ENCODE results near the gene PLGLB2.
"Not testable (repeated sequence)": the region's sequence is repeated elsewhere in the genome, so short reads cannot be mapped to it uniquely, and the experiment has no call there.

Gene PLGLB2

DNA sequence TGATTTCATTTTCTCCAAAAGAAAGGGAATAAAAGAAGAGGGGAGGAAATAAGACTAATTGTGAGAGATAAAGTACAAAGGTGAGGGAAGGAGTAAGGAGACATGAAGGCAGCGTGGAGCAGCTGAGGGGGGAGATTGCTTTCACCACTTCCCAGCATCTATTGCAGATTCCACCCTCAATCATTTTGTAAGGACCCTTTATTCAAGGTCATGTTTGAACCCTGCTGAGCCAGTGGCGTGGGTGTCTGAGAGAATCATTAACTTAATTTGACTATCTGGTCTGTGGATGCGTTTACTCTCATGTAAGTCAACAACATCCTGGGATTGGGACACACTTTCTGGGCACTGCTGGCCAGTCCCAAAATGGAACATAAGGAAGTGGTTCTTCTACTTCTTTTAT, at the start of gene PLGLB2:
Gene PLGLB2 (plus strand): TSS at position 297 of the 400 bp plus-strand sequence. CDS start 67 bp downstream, at position 364.
- not testable (repeated sequence) for DNase-seq

DNA sequence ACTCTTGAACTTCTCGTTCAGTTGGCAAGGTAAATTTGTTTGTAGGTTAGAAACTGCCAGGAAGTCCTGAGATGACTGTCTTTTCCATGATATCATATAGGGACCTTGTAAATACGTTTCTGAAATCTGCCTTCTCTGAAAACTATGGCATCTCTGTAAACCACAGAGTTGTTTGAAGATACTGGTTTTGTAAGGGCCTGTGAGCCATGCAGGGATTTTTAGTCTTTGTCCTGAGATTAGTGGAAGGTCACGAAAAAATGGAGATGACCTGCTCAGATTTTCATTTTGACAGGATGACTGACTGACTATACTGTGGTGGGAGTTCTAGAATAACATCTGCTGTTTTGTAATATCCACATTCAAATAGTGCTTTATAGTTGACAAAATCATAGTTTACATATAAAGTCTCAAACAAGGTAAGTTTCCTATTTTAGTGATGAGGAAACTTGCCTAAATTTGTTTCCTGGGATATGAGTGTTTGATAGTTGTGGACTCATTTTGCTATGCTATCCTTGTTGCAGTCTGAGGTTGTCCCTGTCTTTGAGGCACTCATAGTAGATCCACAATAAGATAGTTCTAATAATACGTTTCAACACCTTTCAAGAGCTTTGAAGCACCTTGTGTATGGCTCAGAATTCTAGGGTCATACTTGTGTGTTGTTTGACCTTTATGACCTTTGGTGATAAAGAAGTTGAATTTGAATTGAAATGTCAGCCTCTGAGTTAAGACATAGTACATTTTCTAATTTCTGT, 43.1 kb upstream of the PLGLB2 start:
- not testable (repeated sequence) for DNase-seq

DNA sequence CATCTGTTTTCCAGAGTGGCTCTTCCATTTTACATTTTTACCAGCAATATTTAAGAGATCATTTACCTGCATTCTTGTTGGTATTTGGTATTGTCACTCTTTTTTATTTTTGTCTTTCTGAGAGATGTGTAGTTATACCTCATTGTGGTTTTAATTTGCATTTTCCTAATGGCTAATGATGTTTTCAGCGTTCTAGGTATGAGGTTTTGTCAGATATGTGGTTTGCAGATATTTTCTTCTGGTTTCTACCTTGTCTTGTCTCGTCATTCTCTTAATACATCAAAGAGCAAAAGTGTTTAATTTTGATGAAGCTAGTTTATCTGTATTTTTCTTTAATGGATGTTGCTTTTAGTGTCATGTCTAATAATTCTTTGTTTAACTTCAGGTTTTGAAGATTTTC, 39.5 kb upstream of the PLGLB2 start:
- not testable (repeated sequence) for DNase-seq

DNA sequence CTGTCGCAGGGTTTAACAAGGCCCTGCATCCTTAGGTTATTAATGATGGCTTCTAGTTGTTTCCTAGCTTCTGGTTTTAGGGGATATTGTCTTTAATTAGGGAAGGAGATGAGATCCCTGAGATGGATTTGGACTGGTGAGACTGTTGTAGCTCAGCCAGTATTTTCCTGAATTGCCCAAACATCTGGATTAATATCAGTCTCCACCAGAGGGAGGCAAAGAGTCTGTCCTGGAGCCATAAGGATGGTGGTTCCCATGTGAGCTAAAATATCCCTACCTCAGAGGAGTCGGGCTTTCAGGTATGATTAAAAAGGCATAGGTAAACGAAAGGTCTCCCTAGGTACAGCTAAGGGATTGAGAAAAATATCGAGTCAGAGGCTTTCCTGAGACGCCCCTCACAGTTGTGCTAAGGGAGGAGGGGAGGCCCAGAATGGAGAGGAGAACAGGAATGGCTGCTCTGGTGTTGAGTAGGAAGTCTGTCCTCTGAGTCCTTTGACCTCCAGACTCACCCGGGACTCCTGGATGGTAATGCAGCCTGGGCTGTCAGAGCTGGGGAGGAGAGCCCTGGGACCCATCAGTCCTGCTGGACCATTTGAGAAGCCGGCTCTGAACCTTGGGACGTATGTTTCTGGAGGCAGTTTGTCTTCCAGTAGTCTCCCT, 19.8 kb upstream of the PLGLB2 start:
- not testable (repeated sequence) for DNase-seq

DNA sequence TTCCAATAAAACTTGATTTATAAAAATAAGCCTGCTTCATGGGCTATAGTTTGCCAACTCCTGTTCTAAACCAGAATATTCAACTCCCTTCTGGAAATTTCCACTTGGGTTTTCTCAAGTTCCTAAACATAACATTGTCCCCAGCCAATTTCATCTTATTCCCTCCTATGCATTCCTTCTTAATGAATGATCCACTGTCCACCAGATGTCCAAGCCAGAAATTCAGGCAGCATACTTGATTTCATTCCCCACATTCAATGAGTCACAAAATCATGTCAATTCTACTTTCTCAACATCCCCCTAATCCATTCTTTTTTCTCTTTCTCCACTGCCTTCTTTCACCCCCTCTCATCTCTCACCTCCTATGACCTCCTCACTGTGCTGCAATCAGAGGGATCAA, 7.0 kb upstream of the PLGLB2 start:
- not testable (repeated sequence) for DNase-seq

DNA sequence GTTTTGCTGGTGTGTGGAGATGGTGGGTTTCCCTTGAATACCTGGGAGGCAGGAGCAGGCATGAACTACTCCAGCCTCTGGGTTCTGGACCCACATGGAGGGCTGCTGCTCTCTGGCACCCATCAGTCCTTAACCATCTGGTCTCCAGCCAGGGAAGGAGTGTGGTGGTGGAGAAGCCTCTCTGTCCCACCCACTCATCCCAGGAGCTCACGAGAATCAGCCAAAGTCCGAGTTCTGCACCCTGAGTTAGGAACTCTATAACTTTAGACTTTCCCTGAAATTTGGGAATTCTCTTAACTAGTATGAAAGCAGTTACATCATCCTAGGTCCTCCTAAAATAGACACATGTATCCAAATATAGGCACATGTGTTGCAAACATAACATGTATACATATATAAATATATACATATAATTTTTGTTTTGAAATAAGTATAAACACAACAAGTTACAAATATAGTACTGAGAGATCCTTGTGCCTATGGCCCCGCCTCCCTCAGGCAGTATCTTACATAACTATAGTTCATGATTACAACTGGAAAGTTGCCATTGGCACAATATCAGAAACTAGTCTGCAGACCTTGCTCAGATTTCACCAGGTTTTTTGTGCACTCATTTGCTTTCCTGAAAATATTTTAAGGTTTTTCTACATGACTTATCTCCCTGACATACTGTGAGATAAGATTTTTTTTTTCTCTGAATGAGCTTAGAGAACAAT, 5.3 kb upstream of the PLGLB2 start:
- not testable (repeated sequence) for DNase-seq

DNA sequence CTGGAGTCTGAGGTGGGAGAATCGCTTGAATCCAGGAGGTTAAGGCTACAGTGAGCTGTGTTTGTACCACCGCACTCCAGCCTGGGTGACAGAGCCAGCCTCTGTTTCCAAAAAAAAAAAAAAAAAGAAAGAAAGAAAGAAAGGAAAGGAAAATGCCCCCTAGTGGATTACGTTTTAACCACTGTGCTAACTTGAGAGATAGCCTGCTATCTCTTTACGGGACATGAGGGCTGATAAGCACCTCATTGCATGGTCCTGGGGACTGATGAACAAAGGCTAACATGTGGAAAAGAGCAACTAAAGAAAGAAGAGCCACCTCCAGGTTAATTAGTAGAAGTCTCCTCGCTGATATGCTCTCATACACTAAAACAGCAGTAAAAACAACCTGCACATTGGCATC, 4.2 kb upstream of the PLGLB2 start:
- not testable (repeated sequence) for DNase-seq

DNA sequence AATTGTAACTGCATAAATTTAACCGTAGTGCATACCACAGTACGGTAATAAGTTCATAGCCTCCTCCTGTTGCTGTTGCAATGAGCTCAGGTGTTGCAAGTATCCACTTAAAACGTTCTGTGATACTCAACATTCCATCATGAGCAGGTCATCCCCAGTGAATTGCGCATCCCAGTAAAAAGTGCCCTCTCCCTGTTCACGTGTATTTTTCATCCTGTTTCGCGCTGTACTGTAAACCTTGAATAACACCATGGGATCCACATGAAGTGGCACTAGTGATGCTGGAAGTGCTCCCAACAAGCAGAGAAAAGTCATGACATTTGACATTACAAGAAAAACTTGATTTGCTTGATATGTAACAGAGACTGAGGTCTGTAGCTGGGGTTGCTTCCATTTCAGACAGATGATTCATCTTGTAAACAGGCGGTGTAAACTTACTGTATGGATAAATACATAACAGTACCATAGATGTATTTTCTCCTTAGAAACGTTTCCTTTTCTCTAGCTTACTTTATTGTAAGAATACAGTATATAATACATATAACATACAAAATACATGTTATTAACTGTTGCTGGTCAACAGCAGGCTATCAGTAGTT, 2.4 kb upstream of the PLGLB2 start:
- DNase-seq, result not testable (repeated sequence)

DNA sequence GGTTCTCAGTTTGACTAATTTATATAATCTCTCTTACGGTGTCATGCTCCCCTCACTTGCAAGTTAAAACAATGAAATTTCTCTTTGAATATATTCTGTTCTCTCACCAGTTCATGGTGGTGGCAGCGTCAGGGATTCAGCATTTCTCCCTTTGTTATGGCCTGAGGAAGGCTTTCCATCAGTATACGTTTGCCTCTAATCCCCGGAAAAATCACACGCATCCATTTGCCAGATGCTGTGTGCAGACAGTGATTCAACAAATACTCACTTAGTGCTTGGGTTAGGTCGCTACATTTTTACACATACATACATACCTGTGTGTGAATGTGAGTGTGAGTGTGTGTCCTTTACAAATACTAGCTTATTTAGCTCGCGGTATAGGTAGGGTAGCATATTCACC, 637 bp downstream of the PLGLB2 start:
- DNase-seq, result not testable (repeated sequence)

DNA sequence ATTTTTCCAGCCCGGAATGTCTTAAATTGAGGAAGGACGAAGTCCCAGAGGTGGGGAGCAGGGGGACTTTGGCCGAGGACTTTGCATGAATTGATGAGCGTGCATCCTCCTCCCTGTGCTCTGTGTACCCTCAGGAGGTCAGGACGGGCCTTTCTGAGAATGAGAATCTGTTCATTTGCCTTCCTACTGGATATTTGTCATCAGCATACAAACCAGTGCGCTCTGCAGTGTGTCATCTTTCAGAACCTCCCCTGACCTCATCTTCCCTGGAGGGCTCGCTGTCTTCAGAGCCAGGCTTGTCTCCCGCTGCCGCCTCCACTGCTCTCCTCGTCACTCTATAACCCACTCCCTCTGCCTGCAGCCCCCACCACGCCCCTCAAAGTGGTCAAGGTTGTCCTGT, 2.7 kb downstream of the PLGLB2 start:
- DNase-seq, result not testable (repeated sequence)

DNA sequence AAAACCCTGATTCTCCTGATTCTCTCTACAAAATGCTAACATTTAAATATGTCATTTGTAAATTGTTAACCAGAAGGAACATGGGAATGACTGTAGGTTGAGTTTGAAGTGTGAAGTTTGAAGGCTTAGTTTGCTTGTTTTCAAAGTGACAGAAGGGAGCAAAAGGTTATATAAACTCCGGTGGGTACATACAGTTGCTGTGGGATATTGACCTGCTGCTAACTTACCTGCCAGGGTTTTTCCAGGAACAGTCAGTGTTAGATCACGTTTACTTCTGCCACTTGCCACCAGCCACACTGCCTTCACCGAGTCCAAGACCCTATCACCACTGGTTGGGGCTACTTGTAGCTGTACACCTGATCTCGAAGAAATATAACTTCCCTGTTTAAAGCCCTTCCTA, 6.9 kb downstream of the PLGLB2 start:
- not testable (repeated sequence) for DNase-seq
